Upper lobe of left lung (tissue), 6 donors: Measurements from ENCODE around the gene AEBP1. TPM values are rescaled to one million over a fixed set of nuclear protein-coding genes. Genes with fewer than 3 reads are reported as not detected.

Experiments
- ATAC-seq, 2 donors: fragments of 200-7000 bp; cut with Tn5 transposase; one replicate each; pipeline ENCODE4 v1.9.1; 2022; ENCODE audit warnings: mild to moderate bottlenecking in 2 of 2, moderate library complexity in 2 of 2; ENCODE audit not compliant: low FRiP score in 2 of 2
- DNase-seq, 2 donors: peaks; one replicate each; pipeline ENCODE4 v3.0.0-alpha.2; 2019 to 2020
- H3K27ac ChIP-seq, 4 donors: fragments of 200-600 bp; sonication (generic); one replicate each; pipeline ENCODE4 v1.5.1; 2016 to 2019
- H3K27me3 ChIP-seq, 4 donors: fragments of 200-600 bp; sonication (generic); one replicate each; pipeline ENCODE4 v1.5.1; 2017 to 2019
- H3K36me3 ChIP-seq, 4 donors: fragments of 200-600 bp; sonication (generic); one replicate each; pipeline ENCODE4 v1.5.1; 2016 to 2019
- H3K4me1 ChIP-seq, 4 donors: fragments of 200-600 bp; sonication (generic); one replicate each; pipeline ENCODE4 v1.5.1; 2018 to 2019
- H3K4me3 ChIP-seq, 4 donors: fragments of 200-600 bp; sonication (generic); one replicate each; pipeline ENCODE4 v1.5.1; 2017 to 2019; ENCODE audit warnings: mild to moderate bottlenecking in 2 of 4, moderate library complexity in 1 of 4
- H3K9me3 ChIP-seq, 4 donors: fragments of 200-600 bp; sonication (generic); one replicate each; pipeline ENCODE4 v1.5.1; 2018 to 2019
- EP300 ChIP-seq, 4 donors: sonication (generic); formaldehyde crosslinking; IDR thresholded peaks; one replicate each; pipeline ENCODE4 v1.5.1; 2017; ENCODE audit warnings: antibody characterized with exemption in 4 of 4, control low read depth in 2 of 4
- POLR2A ChIP-seq, 4 donors: fragments of 450-650 bp; IDR thresholded peaks; one replicate each; pipeline ENCODE4 v1.5.1; 2016 to 2017; ENCODE audit warnings: antibody characterized with exemption in 4 of 4, mild to moderate bottlenecking in 2 of 4
- POLR2AphosphoS5 ChIP-seq, 2 donors: sonication (generic); formaldehyde crosslinking; IDR thresholded peaks; one replicate each; pipeline ENCODE4 v1.5.1; 2017; ENCODE audit warnings: antibody characterized with exemption in 2 of 2
- WGBS, 2 donors: methylation state at CpG; one replicate each; pipeline ENCODE4 v1.1.5; 2017 to 2018; 5-methylcytosine and 5-hydroxymethylcytosine counted together
- small RNA-seq, 4 donors: library from RNA; depleted of rRNA; stranded (forward); fragments of <200 nt; gene quantifications; one replicate each; pipeline ENCODE3, GENCODE V24; 2016
- total RNA-seq, 6 donors: library from RNA; depleted of rRNA in 4 of 6; stranded (reverse); fragments of >200 nt in 4 of 6; gene quantifications; one replicate each; pipeline versions ENCODE4 v1.1.0 to v1.2.1, GENCODE V29; 2016 to 2021
- TF ChIP-seq, protein P1 (sequence below), 6 experiments: fragments of 450-650 bp in 4 of 6; fragments of 200-600 bp in 2 of 6; sonication (generic) in 2 of 6; IDR thresholded peaks; one replicate each; pipeline ENCODE4 v1.5.1; 2016 to 2019; ENCODE audit warnings: antibody characterized with exemption in 6 of 6
- donor health status: DM: no; HTN: no; CAD: no; lungs with moderate emphysema.
- donor health status: DM: no; HTN: yes; CAD: no; lungs with severe emphysema.

The AEBP1 gene
- total RNA-seq, 6 donors from 2014 or later, result 34.1 to 241 (median 92.7) TPM

DNA sequence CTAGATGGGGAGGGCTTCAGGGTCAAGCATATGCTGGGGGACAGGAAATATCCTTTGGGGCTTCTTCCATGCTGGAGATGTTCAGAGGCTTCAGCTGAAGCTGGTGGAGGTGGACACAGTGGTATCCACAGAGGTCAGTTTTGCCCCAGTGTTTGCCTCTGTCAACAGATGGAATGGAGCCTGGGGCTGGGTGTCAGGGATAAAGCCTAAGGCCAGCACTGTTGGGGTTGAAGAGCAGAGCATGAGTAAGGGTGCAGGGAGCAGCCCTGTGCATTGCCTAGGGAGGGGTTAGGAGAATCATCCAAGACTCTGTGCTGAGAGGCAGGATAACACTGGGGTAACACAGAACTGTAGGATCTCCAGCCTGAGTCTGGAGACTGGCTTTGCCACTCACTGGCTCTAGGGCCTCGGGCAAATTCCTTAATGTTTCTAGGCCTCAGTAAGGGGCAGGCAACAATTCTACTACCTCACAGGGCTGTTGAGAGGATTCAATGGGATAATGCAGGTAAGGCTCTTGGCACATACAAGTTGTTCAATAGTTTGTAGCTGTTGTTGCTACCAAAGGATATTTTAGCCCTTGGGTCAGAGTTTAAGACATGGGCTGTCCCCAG is 58.7 kb downstream of the AEBP1 start:
- H3K27ac ChIP-seq, result no peak overlapping the region
- H3K27me3 ChIP-seq, result no peaks in the 10 kb centered on the region
- 67 to 86% methylated on average over 1 of the region's 1 CpG for WGBS, 2 donors
- DNase-seq, result no peak
- TF ChIP-seq EP300 (IDR thresholded peaks at IDR 0.05) (no peak), POLR2AphosphoS5 (IDR thresholded peaks at IDR 0.05) (no peak), POLR2A (IDR thresholded peaks at IDR 0.05) (no peak)
- H3K4me1 ChIP-seq, result peaks cover 0 to 6% (median 0%) of the 10 kb centered on the region in 4 donors
- H3K4me3 ChIP-seq, result no peak overlapping the region
- no peaks in the 10 kb centered on the region for H3K9me3 ChIP-seq
- H3K36me3 ChIP-seq, result no peaks in the 10 kb centered on the region
- ATAC-seq, result peak in 1 of 2 donors; percentile 6

DNA sequence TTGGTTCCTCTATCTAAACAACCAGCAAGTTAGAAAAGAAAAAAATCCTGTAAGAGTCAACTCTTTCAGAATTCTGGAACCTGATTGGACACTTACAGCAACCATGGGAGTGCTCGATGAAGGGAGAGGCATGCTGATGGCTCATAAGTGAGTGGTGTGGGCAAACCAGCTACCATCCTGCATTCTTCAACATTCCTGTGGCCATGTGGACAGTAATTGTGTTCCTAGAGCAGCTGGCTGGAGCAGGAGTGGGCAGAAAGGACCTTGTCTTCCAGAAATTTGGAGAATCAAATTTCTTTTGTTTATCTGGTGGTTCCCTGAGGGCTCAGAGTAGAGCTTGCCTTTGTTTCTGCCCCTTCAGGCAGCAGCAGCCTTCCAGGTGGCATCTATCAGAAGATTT is 59.4 kb downstream of the AEBP1 start:
- no peaks in the 10 kb centered on the region for H3K9me3 ChIP-seq
- no peak overlapping the region for H3K4me3 ChIP-seq
- 42 to 62% methylated on average over 1 of the region's 1 CpG for WGBS, 2 donors
- peaks cover 0 to 3% (median 0%) of the 10 kb centered on the region in 4 donors for H3K4me1 ChIP-seq
- TF ChIP-seq EP300 (IDR thresholded peaks at IDR 0.05), result no peak
- TF ChIP-seq POLR2AphosphoS5 (IDR thresholded peaks at IDR 0.05), result no peak
- TF ChIP-seq, protein P1, sequence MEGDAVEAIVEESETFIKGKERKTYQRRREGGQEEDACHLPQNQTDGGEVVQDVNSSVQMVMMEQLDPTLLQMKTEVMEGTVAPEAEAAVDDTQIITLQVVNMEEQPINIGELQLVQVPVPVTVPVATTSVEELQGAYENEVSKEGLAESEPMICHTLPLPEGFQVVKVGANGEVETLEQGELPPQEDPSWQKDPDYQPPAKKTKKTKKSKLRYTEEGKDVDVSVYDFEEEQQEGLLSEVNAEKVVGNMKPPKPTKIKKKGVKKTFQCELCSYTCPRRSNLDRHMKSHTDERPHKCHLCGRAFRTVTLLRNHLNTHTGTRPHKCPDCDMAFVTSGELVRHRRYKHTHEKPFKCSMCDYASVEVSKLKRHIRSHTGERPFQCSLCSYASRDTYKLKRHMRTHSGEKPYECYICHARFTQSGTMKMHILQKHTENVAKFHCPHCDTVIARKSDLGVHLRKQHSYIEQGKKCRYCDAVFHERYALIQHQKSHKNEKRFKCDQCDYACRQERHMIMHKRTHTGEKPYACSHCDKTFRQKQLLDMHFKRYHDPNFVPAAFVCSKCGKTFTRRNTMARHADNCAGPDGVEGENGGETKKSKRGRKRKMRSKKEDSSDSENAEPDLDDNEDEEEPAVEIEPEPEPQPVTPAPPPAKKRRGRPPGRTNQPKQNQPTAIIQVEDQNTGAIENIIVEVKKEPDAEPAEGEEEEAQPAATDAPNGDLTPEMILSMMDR (IDR thresholded peaks at IDR 0.05), result no peak
- no peak for TF ChIP-seq POLR2A (IDR thresholded peaks at IDR 0.05)
- no peaks in the 10 kb centered on the region for H3K27me3 ChIP-seq
- DNase-seq (no peak), ATAC-seq (no peak)
- H3K27ac ChIP-seq, result no peak overlapping the region
- H3K36me3 ChIP-seq, result no peaks in the 10 kb centered on the region

Small RNAs within 50 kb of the gene (small RNA-seq; reads per million reads assigned to genes)
- 0 reads per million in 4 donors for gene RNA5SP230

Other genes starting within 250 kb of the AEBP1 start
- 10 to 100 TPM; 28.7 to 80.0 (median 53.6) TPM for gene MRPS24, start 234.8 kb upstream of the AEBP1 start, total RNA-seq
- gene URGCP, start 197.7 kb upstream of the AEBP1 start, total RNA-seq, result 10 to 100 TPM; 24.1 to 31.4 (median 29.4) TPM
- 10 to 100 TPM in 5 of 6 donors, 1 to 10 TPM in 1; 4.9 to 24.9 (median 17.4) TPM for gene UBE2D4, start 177.9 kb upstream of the AEBP1 start, total RNA-seq
- gene SPDYE1, start 106.4 kb upstream of the AEBP1 start, total RNA-seq, result not detected
- gene DBNL, start 59.6 kb upstream of the AEBP1 start, total RNA-seq, result 100 to 1,000 TPM in 5 of 6 donors, 10 to 100 TPM in 1; 81.8 to 169 (median 130) TPM
- gene PGAM2, start 38.8 kb upstream of the AEBP1 start, total RNA-seq, result under 1 TPM in 4 of 6 donors, not detected in 2; 0.26 to 0.91 (median 0.75) TPM
- 100 to 1,000 TPM in 1 of 6 donors, 10 to 100 TPM in 5; 17.3 to 178 (median 37.1) TPM for gene POLM, start 21.8 kb upstream of the AEBP1 start, total RNA-seq
- gene POLD2, start 19.2 kb downstream of the AEBP1 start, total RNA-seq, result 10 to 100 TPM; 27.2 to 70.1 (median 52.5) TPM
- gene MYL7, start 37.0 kb downstream of the AEBP1 start, total RNA-seq, result not detected
- gene GCK, start 85.1 kb downstream of the AEBP1 start, total RNA-seq, result under 1 TPM in 4 of 6 donors, not detected in 2; 0.17 to 0.49 (median 0.30) TPM
- 10 to 100 TPM; 29.3 to 70.2 (median 53.1) TPM for gene YKT6, start 96.6 kb downstream of the AEBP1 start, total RNA-seq
- gene CAMK2B, start 221.2 kb downstream of the AEBP1 start, total RNA-seq, result 1 to 10 TPM in 1 of 6 donors, under 1 TPM in 2, not detected in 3; 0.09 to 1.8 (median 0.27) TPM